ENCODE measurements around the gene APOBEC4.

Gene APOBEC4

DNA sequence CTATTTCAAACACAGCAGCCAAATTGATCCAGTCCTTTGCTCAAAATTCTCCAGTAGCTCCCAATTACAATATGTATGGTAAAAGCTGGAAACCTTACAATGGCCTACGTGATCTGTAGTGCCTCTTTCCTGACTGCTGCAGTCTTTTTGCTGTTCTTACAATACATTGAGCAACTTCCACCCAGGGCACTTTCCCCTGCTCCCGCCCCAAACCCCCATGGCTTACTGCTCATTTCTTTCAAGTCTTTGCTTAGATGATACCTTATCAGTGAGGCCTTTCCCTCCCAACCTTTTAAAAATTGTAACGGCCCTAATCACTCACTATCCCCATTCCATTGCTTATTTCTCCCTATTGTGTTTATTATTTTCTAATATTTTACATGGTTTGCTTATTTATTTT lies 43.9 kb upstream of the APOBEC4 start:
- TF ChIP-seq, protein P1, sequence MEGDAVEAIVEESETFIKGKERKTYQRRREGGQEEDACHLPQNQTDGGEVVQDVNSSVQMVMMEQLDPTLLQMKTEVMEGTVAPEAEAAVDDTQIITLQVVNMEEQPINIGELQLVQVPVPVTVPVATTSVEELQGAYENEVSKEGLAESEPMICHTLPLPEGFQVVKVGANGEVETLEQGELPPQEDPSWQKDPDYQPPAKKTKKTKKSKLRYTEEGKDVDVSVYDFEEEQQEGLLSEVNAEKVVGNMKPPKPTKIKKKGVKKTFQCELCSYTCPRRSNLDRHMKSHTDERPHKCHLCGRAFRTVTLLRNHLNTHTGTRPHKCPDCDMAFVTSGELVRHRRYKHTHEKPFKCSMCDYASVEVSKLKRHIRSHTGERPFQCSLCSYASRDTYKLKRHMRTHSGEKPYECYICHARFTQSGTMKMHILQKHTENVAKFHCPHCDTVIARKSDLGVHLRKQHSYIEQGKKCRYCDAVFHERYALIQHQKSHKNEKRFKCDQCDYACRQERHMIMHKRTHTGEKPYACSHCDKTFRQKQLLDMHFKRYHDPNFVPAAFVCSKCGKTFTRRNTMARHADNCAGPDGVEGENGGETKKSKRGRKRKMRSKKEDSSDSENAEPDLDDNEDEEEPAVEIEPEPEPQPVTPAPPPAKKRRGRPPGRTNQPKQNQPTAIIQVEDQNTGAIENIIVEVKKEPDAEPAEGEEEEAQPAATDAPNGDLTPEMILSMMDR (IDR thresholded peaks at IDR 0.05; ENCODE audit: insufficient read depth, low read length, missing control alignments), result no peak
- DNase-seq (ENCODE audit: low read depth, low spot score), result no peak
- H3K4me3 ChIP-seq (ENCODE audit: low read depth, low read length), result no peak overlapping the region
- ChIA-PET POLR2A (no interaction called here), CTCF (interaction anchor here (5.5 kb wide), 1 partner anchor 11 kb away, joined by 65 read pairs; no protein-coding TSS in a partner anchor)

DNA sequence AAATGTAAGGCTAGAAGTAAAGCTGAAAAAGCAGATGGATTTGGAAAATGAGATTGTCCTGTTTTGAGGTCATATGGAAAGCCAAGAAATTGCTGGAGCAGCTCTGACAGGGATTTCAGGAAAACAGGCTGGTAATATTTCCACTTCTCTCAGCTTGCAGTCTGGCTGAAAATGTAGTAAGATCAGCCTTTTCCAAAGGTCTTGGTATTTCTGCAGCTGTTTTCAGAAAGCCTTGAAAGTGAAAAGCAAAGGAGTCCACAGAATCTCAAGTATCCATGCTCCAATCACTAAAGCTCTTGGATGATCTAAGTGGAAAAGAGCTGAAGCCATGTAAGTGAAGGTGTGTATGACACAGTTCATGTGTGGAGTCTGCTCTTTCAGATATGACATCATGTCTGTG lies 41.6 kb upstream of the APOBEC4 start:
- TF ChIP-seq, protein P1 (IDR thresholded peaks at IDR 0.05; ENCODE audit: insufficient read depth, low read length, missing control alignments), result no peak
- ChIA-PET CTCF (interaction anchor here (0.6 to 5.5 kb wide), 6 partner anchors 9 to 234 kb away, joined by 3 to 65 read pairs (median 6); no protein-coding TSS in a partner anchor), POLR2A (no interaction called here)

DNA sequence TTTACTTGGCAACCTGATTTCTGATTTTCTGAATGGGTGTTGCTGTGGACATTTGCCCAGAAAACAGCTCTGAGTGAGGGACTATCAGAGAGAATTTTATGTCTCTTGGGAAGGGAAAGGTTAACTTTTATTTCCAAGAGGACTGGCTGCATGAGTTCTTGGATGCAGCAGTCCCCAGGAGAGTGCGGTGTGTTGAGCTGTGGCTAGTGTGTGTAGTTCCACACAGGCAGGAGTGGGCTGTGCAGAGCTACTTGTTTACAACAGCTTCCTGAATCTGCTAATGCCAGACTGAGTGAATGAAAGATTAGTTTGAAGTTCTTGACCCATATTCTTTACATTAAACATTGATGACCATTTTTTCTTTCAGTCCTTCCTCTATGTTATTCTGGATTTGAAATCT lies 41.0 kb upstream of the APOBEC4 start:
- DNase-seq (ENCODE audit: low read depth, low spot score), result no peak
- POLR2A ChIA-PET, result no interaction called here
- TF ChIP-seq, protein P1 (IDR thresholded peaks at IDR 0.05; ENCODE audit: insufficient read depth, low read length, missing control alignments), result no peak
- H3K4me3 ChIP-seq (ENCODE audit: low read depth, low read length), result no peak overlapping the region
- CTCF ChIA-PET, result interaction anchor here (1.0 to 5.5 kb wide), 4 partner anchors 8 to 222 kb away, joined by 3 to 65 read pairs (median 10); no protein-coding TSS in a partner anchor

More for the DNA sequence above, 41.6 kb upstream of the APOBEC4 start:
- no peak for DNase-seq (ENCODE audit: low read depth, low spot score)
- H3K4me3 ChIP-seq (ENCODE audit: low read depth, low read length), result no peak overlapping the region

DNA sequence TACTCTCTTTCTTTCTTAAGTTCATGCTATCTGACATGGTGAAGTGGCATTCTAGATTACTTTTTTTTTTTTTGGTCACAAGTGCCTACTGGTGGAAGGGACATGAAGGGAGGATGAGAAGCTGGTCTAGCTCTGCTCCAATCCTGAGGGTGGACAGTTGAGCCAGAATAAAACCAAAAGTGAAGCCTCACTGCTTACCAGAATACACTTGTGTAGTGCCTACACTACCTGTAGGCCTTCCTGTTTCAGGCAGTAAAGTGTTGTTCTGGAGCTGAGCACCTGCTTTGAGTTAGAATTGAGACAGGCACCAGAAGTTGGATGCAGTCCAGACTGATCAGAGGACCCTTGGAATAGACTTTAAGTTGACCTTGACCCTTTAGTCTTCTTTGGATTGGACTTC lies 40.4 kb upstream of the APOBEC4 start:
- no peak overlapping the region for H3K4me3 ChIP-seq (ENCODE audit: low read depth, low read length)
- CTCF ChIA-PET, result interaction anchor here (1.0 to 5.5 kb wide), 4 partner anchors 8 to 222 kb away, joined by 3 to 65 read pairs (median 10); no protein-coding TSS in a partner anchor
- POLR2A ChIA-PET, result no interaction called here
- TF ChIP-seq, protein P1 (IDR thresholded peaks at IDR 0.05; ENCODE audit: insufficient read depth, low read length, missing control alignments), result no peak
- no peak for DNase-seq (ENCODE audit: low read depth, low spot score)

DNA sequence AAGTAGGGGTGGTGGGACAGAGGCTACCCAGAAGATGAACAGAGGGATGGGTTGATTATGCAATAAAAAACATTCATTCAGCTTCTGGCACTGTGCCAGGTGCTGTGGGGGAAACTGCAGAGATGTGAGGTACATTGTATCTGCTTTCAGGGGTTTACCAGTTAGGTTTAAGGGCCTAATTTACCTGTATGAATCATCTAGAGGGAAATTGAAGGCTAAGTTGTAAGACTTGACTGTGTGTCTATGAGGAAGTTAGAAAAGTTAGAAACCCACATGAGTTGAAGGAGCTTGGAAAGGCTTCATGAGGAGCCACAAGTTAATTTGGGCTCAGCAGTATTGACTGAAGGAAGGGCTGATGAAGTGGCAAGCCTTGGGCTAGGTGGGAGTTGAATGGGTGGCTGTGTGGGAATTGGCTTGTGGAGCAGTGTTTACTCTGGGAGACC lies 36.7 kb upstream of the APOBEC4 start:
- POLR2A ChIA-PET, result no interaction called here
- TF ChIP-seq, protein P1 (IDR thresholded peaks at IDR 0.05; ENCODE audit: insufficient read depth, low read length, missing control alignments), result no peak
- DNase-seq (ENCODE audit: low read depth, low spot score), result no peak
- CTCF ChIA-PET, result interaction anchor here (1.0 to 1.5 kb wide), 3 partner anchors 10 to 34 kb away, joined by 3 to 4 read pairs (median 4); no protein-coding TSS in a partner anchor
- no peak overlapping the region for H3K4me3 ChIP-seq (ENCODE audit: low read depth, low read length)

DNA sequence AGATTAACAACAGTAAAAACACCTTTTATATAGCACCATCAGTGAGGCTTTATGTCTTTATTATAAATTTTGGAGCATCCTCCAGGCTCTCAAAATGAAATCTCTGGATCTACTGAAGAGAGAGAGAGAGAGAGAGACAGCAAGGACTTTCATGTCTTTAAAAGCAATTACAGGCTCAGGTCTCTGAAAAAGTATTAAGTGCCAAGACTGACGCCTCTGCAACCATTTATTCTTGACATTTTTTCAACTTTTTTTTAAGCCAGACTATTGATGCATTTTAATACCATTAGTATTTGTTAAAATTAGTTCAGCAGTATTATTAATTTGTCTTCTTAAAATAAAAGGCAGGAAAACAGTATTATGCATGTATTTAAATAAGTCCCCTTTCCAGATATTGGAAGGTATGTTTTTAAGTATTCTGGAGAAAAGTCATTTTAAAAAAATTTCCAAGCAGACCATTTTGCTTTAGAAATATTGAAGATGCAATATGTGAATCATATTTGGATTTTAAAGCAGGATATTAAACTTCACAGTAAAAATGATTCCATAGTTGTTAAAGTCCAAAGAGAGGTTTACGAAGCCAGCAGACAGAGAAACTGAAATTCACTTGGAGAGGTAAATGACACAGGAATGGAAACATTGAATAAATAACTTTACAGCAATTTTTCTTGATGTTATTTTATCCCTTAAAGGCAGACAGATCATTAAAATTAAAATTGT lies 35.4 kb upstream of the APOBEC4 start:
- POLR2A ChIA-PET, result no interaction called here
- no peak overlapping the region for H3K4me3 ChIP-seq (ENCODE audit: low read depth, low read length)
- CTCF ChIA-PET, result interaction anchor here (0.7 kb wide), 1 partner anchor 33 kb away, joined by 4 read pairs; no protein-coding TSS in a partner anchor
- DNase-seq (ENCODE audit: low read depth, low spot score), result no peak
- TF ChIP-seq, protein P1 (IDR thresholded peaks at IDR 0.05; ENCODE audit: insufficient read depth, low read length, missing control alignments), result no peak

All from AG04449 (cell line).